Bone marrow (tissue), 2 donors: ENCODE measurements around the gene PJA2.
"Not testable (repeated sequence)": the region's sequence is repeated elsewhere in the genome, so short reads cannot be mapped to it uniquely, and the experiment has no call there.

Experiments
- DNase-seq, 2 donors: peaks; one replicate each; lab custom pipeline; 2025; lab: John Stamatoyannopoulos, UW

The PJA2 gene

GRCh38 chr5:109409844-109410388, at the start of gene PJA2:
Gene PJA2 (minus strand): TSS chr5:109409974. CDS start chr5:109383433, 26,541 bp downstream.
- peak; percentile 93 to 99 for DNase-seq

- no peak for DNase-seq
These were observed 45.9 kb upstream of the PJA2 start for GRCh38 chr5:109455598-109456096.

GRCh38 chr5:109454731-109455505, 45.1 kb upstream of the PJA2 start:
- DNase-seq = no peak

GRCh38 chr5:109453251-109453650, 43.5 kb upstream of the PJA2 start:
- no peak for DNase-seq

GRCh38 chr5:109452661-109453060, 42.9 kb upstream of the PJA2 start:
- no peak for DNase-seq

- DNase-seq = no peak
These were observed 41.4 kb upstream of the PJA2 start for GRCh38 chr5:109451146-109451545.

- DNase-seq = no peak
These were observed 40.5 kb upstream of the PJA2 start for GRCh38 chr5:109450129-109450877.

GRCh38 chr5:109448838-109449237, 39.1 kb upstream of the PJA2 start:
- DNase-seq = no peak

- DNase-seq = no peak
These were observed 29.8 kb upstream of the PJA2 start for GRCh38 chr5:109439590-109439989.

- DNase-seq = no peak
These were observed 16.3 kb upstream of the PJA2 start for GRCh38 chr5:109426075-109426474.

- not testable (repeated sequence) for DNase-seq
These were observed 15.7 kb upstream of the PJA2 start for GRCh38 chr5:109425521-109425920.

- DNase-seq = no peak
These were observed 12.2 kb upstream of the PJA2 start for GRCh38 chr5:109421956-109422355.

GRCh38 chr5:109418712-109419352, 9.1 kb upstream of the PJA2 start:
- no peak for DNase-seq

- no peak for DNase-seq
These were observed 7.1 kb upstream of the PJA2 start for GRCh38 chr5:109416882-109417281.

- DNase-seq = not testable (repeated sequence)
These were observed 4.2 kb upstream of the PJA2 start for GRCh38 chr5:109413921-109414461.

GRCh38 chr5:109413458-109413857, 3.7 kb upstream of the PJA2 start:
- DNase-seq = no peak

GRCh38 chr5:109412981-109413402, 3.2 kb upstream of the PJA2 start:
- DNase-seq = no peak

GRCh38 chr5:109411627-109412026, 1.9 kb upstream of the PJA2 start:
- DNase-seq = no peak

- DNase-seq = no peak
These were observed 1.4 kb upstream of the PJA2 start for GRCh38 chr5:109411149-109411514.

GRCh38 chr5:109410389-109411148, 795 bp upstream of the PJA2 start:
- DNase-seq = peak; percentile 34 to 64
